ENCODE data around the gene NEDD4L. TPM values are rescaled to one million over a fixed set of nuclear protein-coding genes. Genes with fewer than 3 reads are reported as not detected.

The NEDD4L gene
- total and polyA plus RNA-seq, 4 donors, result 10.2 to 20.3 (median 13.2) TPM

DNA sequence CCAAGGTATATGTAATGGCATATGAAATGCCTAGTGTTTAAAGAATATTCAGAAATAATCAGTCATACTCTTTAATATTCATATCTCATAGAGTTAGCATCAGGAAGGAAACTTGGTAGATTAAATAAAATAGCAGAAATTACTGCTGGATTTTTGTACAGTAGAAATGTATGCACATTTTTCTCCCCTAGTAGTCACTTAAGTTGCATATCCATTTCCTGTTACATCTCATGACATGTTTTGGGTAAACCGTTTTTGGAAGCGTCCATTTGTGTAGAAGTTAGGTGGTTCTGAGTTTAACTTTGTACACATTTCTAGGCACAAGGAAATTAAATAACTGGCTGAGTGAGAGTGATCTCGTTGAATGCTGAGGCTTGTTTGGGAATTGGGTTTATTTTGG lies 21.9 kb downstream of the NEDD4L start:
- Histone ChIP-seq H3K9ac (ENCODE audit: low read depth in 1 of 2, low read length in 2 of 2) (no peak overlapping the region), H3K4me3 (ENCODE audit: low read depth in 1 of 3, low read length in 3 of 3) (no peak overlapping the region), H3K4me1 (ENCODE audit: control insufficient read depth in 4 of 4, insufficient read depth in 4 of 4, low read length in 3 of 4) (peaks cover 0 to 2% (median 0%) of the 10 kb centered on the region in 4 donors), H3K9me3 (ENCODE audit: control insufficient read depth in 4 of 4, low read length in 3 of 4) (no peaks in the 10 kb centered on the region), H3K27ac (ENCODE audit: low read depth in 1 of 2, low read length in 2 of 2) (no peak overlapping the region), H3K36me3 (ENCODE audit: control insufficient read depth in 4 of 4, insufficient read depth in 3 of 4, low read depth in 1 of 4, low read length in 3 of 4) (no peaks in the 10 kb centered on the region), H3K27me3 (ENCODE audit: control insufficient read depth in 4 of 4, insufficient read depth in 4 of 4, low read length in 3 of 4) (no peaks in the 10 kb centered on the region)
- TF ChIP-seq HNF4G (IDR thresholded peaks at IDR 0.05) (no peak), GABPA (IDR thresholded peaks at IDR 0.05 in 1 of 2, conservative IDR thresholded peaks at IDR 0.05 in 1 of 2) (no peak), SP1 (IDR thresholded peaks at IDR 0.05) (no peak), RXRA (IDR thresholded peaks at IDR 0.05) (no peak)
- TF ChIP-seq, protein P1, sequence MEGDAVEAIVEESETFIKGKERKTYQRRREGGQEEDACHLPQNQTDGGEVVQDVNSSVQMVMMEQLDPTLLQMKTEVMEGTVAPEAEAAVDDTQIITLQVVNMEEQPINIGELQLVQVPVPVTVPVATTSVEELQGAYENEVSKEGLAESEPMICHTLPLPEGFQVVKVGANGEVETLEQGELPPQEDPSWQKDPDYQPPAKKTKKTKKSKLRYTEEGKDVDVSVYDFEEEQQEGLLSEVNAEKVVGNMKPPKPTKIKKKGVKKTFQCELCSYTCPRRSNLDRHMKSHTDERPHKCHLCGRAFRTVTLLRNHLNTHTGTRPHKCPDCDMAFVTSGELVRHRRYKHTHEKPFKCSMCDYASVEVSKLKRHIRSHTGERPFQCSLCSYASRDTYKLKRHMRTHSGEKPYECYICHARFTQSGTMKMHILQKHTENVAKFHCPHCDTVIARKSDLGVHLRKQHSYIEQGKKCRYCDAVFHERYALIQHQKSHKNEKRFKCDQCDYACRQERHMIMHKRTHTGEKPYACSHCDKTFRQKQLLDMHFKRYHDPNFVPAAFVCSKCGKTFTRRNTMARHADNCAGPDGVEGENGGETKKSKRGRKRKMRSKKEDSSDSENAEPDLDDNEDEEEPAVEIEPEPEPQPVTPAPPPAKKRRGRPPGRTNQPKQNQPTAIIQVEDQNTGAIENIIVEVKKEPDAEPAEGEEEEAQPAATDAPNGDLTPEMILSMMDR (IDR thresholded peaks at IDR 0.05; ENCODE audit: low read depth, low read length, missing input control), result no peak
- TF ChIP-seq, protein P2, sequence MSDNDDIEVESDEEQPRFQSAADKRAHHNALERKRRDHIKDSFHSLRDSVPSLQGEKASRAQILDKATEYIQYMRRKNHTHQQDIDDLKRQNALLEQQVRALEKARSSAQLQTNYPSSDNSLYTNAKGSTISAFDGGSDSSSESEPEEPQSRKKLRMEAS (IDR thresholded peaks at IDR 0.05), result no peak
- TF ChIP-seq, protein P3, sequence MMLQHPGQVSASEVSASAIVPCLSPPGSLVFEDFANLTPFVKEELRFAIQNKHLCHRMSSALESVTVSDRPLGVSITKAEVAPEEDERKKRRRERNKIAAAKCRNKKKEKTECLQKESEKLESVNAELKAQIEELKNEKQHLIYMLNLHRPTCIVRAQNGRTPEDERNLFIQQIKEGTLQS (IDR thresholded peaks at IDR 0.05), result no peak
- TF ChIP-seq, protein P4, sequence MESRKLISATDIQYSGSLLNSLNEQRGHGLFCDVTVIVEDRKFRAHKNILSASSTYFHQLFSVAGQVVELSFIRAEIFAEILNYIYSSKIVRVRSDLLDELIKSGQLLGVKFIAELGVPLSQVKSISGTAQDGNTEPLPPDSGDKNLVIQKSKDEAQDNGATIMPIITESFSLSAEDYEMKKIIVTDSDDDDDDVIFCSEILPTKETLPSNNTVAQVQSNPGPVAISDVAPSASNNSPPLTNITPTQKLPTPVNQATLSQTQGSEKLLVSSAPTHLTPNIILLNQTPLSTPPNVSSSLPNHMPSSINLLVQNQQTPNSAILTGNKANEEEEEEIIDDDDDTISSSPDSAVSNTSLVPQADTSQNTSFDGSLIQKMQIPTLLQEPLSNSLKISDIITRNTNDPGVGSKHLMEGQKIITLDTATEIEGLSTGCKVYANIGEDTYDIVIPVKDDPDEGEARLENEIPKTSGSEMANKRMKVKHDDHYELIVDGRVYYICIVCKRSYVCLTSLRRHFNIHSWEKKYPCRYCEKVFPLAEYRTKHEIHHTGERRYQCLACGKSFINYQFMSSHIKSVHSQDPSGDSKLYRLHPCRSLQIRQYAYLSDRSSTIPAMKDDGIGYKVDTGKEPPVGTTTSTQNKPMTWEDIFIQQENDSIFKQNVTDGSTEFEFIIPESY (IDR thresholded peaks at IDR 0.05), result no peak
- no peak for DNase-seq (ENCODE audit: low spot score)
- 91% methylated on average over 3 of the region's 3 CpGs for WGBS

DNA sequence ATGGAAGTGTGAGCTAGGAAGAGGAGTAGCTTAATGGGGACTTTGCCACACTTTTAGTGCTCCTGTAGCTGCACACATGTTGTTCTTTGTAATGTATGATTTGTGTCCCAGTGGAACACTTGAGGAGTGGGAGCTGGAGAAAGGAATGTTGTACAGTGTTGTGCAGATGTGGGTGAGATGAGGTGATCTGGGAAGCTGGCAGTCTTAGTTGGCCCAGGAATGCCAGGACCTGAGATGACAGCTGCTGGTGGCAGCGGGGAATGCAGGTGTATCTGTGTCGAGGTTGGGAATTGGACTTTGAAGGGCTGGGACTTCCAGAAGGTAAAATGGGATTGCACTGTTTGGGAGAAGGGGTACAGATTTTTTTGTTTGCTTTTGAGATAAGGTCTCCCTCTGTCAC lies 23.6 kb downstream of the NEDD4L start:
- DNase-seq (ENCODE audit: low spot score), result no peak
- Histone ChIP-seq H3K36me3 (ENCODE audit: control insufficient read depth in 4 of 4, insufficient read depth in 3 of 4, low read depth in 1 of 4, low read length in 3 of 4) (no peaks in the 10 kb centered on the region), H3K9me3 (ENCODE audit: control insufficient read depth in 4 of 4, low read length in 3 of 4) (no peaks in the 10 kb centered on the region), H3K9ac (ENCODE audit: low read depth in 1 of 2, low read length in 2 of 2) (no peak overlapping the region), H3K4me3 (ENCODE audit: low read depth in 1 of 3, low read length in 3 of 3) (no peak overlapping the region), H3K4me1 (ENCODE audit: control insufficient read depth in 4 of 4, insufficient read depth in 4 of 4, low read length in 3 of 4) (peaks cover 0 to 2% (median 0%) of the 10 kb centered on the region in 4 donors), H3K27me3 (ENCODE audit: control insufficient read depth in 4 of 4, insufficient read depth in 4 of 4, low read length in 3 of 4) (no peaks in the 10 kb centered on the region), H3K27ac (ENCODE audit: low read depth in 1 of 2, low read length in 2 of 2) (no peak overlapping the region)
- TF ChIP-seq RAD21 (IDR thresholded peaks at IDR 0.05), result peak in 1 of 2 donors; percentile 59
- no peak for TF ChIP-seq GABPA (IDR thresholded peaks at IDR 0.05 in 1 of 2, conservative IDR thresholded peaks at IDR 0.05 in 1 of 2)
- 84% methylated on average over 2 of the region's 2 CpGs for WGBS

DNA sequence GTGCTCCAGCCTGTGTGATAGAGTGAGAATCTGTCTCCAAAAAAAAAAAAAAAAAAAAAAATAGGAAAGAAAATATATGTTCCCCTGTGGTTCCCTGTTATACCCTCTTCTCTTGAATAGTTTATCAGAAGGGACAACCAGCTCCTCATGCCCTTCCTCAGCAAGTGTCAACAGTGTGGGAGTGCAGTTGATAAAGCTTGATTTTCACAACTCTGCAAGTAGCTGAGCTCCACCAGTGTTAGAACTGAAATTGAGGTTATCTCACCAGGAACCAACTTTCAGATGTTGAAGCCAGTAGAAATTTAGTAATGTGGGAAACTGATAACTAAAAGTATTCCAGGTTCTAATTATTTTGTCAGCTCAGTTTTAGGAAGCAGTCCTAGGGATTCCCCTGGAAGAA lies 25.1 kb downstream of the NEDD4L start:
- Histone ChIP-seq H3K36me3 (ENCODE audit: control insufficient read depth in 4 of 4, insufficient read depth in 3 of 4, low read depth in 1 of 4, low read length in 3 of 4) (no peaks in the 10 kb centered on the region), H3K27ac (ENCODE audit: low read depth in 1 of 2, low read length in 2 of 2) (no peak overlapping the region), H3K9ac (ENCODE audit: low read depth in 1 of 2, low read length in 2 of 2) (no peak overlapping the region), H3K4me1 (ENCODE audit: control insufficient read depth in 4 of 4, insufficient read depth in 4 of 4, low read length in 3 of 4) (peaks cover 0 to 2% (median 0%) of the 10 kb centered on the region in 4 donors), H3K27me3 (ENCODE audit: control insufficient read depth in 4 of 4, insufficient read depth in 4 of 4, low read length in 3 of 4) (no peaks in the 10 kb centered on the region), H3K4me3 (ENCODE audit: low read depth in 1 of 3, low read length in 3 of 3) (no peak overlapping the region), H3K9me3 (ENCODE audit: control insufficient read depth in 4 of 4, low read length in 3 of 4) (no peaks in the 10 kb centered on the region)
- TF ChIP-seq SP1 (IDR thresholded peaks at IDR 0.05), result no peak
- TF ChIP-seq, protein P5, sequence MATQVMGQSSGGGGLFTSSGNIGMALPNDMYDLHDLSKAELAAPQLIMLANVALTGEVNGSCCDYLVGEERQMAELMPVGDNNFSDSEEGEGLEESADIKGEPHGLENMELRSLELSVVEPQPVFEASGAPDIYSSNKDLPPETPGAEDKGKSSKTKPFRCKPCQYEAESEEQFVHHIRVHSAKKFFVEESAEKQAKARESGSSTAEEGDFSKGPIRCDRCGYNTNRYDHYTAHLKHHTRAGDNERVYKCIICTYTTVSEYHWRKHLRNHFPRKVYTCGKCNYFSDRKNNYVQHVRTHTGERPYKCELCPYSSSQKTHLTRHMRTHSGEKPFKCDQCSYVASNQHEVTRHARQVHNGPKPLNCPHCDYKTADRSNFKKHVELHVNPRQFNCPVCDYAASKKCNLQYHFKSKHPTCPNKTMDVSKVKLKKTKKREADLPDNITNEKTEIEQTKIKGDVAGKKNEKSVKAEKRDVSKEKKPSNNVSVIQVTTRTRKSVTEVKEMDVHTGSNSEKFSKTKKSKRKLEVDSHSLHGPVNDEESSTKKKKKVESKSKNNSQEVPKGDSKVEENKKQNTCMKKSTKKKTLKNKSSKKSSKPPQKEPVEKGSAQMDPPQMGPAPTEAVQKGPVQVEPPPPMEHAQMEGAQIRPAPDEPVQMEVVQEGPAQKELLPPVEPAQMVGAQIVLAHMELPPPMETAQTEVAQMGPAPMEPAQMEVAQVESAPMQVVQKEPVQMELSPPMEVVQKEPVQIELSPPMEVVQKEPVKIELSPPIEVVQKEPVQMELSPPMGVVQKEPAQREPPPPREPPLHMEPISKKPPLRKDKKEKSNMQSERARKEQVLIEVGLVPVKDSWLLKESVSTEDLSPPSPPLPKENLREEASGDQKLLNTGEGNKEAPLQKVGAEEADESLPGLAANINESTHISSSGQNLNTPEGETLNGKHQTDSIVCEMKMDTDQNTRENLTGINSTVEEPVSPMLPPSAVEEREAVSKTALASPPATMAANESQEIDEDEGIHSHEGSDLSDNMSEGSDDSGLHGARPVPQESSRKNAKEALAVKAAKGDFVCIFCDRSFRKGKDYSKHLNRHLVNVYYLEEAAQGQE (IDR thresholded peaks at IDR 0.05), result no peak
- no peak for TF ChIP-seq FOXA1 (IDR thresholded peaks at IDR 0.05)
- no peak for TF ChIP-seq HNF4G (IDR thresholded peaks at IDR 0.05)
- TF ChIP-seq HNF4A (conservative IDR thresholded peaks at IDR 0.05), result no peak
- TF ChIP-seq, protein P2 (IDR thresholded peaks at IDR 0.05), result no peak
- TF ChIP-seq EGR1 (IDR thresholded peaks at IDR 0.05; ENCODE audit: low read depth in 2 of 2), result no peak
- TF ChIP-seq TAF1 (conservative IDR thresholded peaks at IDR 0.05), result no peak
- TF ChIP-seq, protein P1 (IDR thresholded peaks at IDR 0.05; ENCODE audit: low read depth, low read length, missing input control), result no peak
- TF ChIP-seq, protein P3 (IDR thresholded peaks at IDR 0.05), result no peak
- TF ChIP-seq RAD21 (IDR thresholded peaks at IDR 0.05), result no peak
- no peak for TF ChIP-seq FOXA2 (IDR thresholded peaks at IDR 0.05)
- no peak for TF ChIP-seq JUND (IDR thresholded peaks at IDR 0.05)
- TF ChIP-seq NR2F2 (IDR thresholded peaks at IDR 0.05), result no peak
- DNase-seq (ENCODE audit: low spot score), result no peak

Data from liver (tissue), 9 donors.